PC-3 (cell line): ENCODE data around the gene SCAF8.

Experiments
- EZH2 ChIP-seq: fragments of 300-600 bp; sonication (generic); IDR thresholded peaks from one replicate; pipeline ENCODE4 v1.6.1; 2017; ENCODE audit warnings: antibody characterized with exemption, mild to moderate bottlenecking, low read length; ENCODE audit not compliant: unreplicated experiment
- TF ChIP-seq, protein P1 (sequence below): fragments of 300-600 bp; sonication (generic); conservative IDR thresholded peaks from 2 replicates; pipeline ENCODE4 v1.5.1; 2017; ENCODE audit warnings: antibody characterized with exemption, low read depth, mild to moderate bottlenecking, low read length

DNA sequence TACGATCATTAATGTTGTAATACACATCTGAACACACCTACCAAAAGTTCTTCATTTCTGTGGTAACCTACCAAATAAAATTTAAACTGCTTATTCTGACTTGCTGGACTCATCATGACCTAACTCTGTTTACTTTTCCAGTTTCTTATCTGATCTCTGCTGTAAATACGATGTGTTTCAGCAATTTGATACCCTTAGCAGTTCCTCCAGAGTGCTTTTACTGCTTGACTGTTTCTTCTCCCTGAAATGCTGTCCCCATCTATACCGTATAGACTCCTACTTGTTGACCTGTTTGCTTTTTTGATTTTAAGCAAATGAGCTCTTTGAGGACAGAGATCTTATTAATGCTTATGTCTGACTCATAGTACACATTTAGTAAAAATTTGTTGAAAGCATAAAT, 119.5 kb downstream of the SCAF8 start:
- TF ChIP-seq, protein P1, sequence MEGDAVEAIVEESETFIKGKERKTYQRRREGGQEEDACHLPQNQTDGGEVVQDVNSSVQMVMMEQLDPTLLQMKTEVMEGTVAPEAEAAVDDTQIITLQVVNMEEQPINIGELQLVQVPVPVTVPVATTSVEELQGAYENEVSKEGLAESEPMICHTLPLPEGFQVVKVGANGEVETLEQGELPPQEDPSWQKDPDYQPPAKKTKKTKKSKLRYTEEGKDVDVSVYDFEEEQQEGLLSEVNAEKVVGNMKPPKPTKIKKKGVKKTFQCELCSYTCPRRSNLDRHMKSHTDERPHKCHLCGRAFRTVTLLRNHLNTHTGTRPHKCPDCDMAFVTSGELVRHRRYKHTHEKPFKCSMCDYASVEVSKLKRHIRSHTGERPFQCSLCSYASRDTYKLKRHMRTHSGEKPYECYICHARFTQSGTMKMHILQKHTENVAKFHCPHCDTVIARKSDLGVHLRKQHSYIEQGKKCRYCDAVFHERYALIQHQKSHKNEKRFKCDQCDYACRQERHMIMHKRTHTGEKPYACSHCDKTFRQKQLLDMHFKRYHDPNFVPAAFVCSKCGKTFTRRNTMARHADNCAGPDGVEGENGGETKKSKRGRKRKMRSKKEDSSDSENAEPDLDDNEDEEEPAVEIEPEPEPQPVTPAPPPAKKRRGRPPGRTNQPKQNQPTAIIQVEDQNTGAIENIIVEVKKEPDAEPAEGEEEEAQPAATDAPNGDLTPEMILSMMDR, result no peak
- TF ChIP-seq EZH2, result no peak
